VCaP (cell line): ENCODE results near the gene PNCK.

Source experiments
- H3K27ac ChIP-seq: fragments of 450-650 bp; 2 replicates; pipeline ENCODE4 v1.5.1; 2017
- CTCF ChIP-seq: fragments of 450-650 bp; conservative IDR thresholded peaks from 2 replicates; pipeline ENCODE4 v1.5.1; 2017; ENCODE audit warnings: mild to moderate bottlenecking, moderate library complexity

PNCK gene

GRCh38 chrX:153637121-153638040 lies 36.2 kb downstream of the PNCK start:
- no peak for TF ChIP-seq CTCF

GRCh38 chrX:153636716-153637115 lies 36.9 kb downstream of the PNCK start:
- H3K27ac ChIP-seq: no peak overlapping the region
- TF ChIP-seq CTCF: no peak

More at GRCh38 chrX:153637121-153638040, 36.2 kb downstream of the PNCK start:
- no peak overlapping the region for H3K27ac ChIP-seq

GRCh38 chrX:153635788-153636668 lies 37.6 kb downstream of the PNCK start:
- TF ChIP-seq CTCF: peak; percentile 49
- no peak overlapping the region for H3K27ac ChIP-seq

- no peak for TF ChIP-seq CTCF
- no peak overlapping the region for H3K27ac ChIP-seq
Measured at GRCh38 chrX:153635388-153635787, 38.2 kb downstream of the PNCK start.

GRCh38 chrX:153634832-153635231 lies 38.8 kb downstream of the PNCK start:
- no peak for TF ChIP-seq CTCF
- H3K27ac ChIP-seq: no peak overlapping the region

GRCh38 chrX:153634236-153634635 lies 39.4 kb downstream of the PNCK start:
- TF ChIP-seq CTCF: no peak
- H3K27ac ChIP-seq: no peak overlapping the region

GRCh38 chrX:153633607-153634180 lies 39.9 kb downstream of the PNCK start:
- no peak overlapping the region for H3K27ac ChIP-seq
- TF ChIP-seq CTCF: no peak
